SU-DHL-6 (cell line): ENCODE results near the gene ANKS6.

Experiments
- H2AFZ ChIP-seq: fragments of 200-600 bp; sonication (generic); 2 replicates; pipeline ENCODE4 v1.6.1; 2014; ENCODE audit warnings: low read depth, mild to moderate bottlenecking, moderate library complexity, mixed read lengths, antibody characterized with exemption, low read length; ENCODE audit not compliant: severe bottlenecking
- H3F3A ChIP-seq: fragments of 200-600 bp; shearing (Covaris generic); 2 replicates; pipeline ENCODE4 v1.6.0; 2016; ENCODE audit warnings: antibody characterized with exemption, mild to moderate bottlenecking; ENCODE audit not compliant: insufficient read depth
- H3K27ac ChIP-seq: fragments of 200-600 bp; sonication (generic); 2 replicates; pipeline ENCODE4 v1.5.1; 2016; ENCODE audit warnings: low read depth, mild to moderate bottlenecking, low read length, moderate library complexity, mixed read lengths
- H3K27me3 ChIP-seq: fragments of 200-600 bp; sonication (generic), shearing (Covaris generic); 2 replicates; pipeline ENCODE4 v1.6.0; 2014; ENCODE audit warnings: mild to moderate bottlenecking, low read length
- H3K36me3 ChIP-seq: fragments of 200-600 bp; sonication (generic); 2 replicates; pipeline ENCODE4 v1.6.1; 2014; ENCODE audit warnings: mild to moderate bottlenecking, low read length, mixed read lengths
- H3K4me2 ChIP-seq: fragments of 300-600, 200-600 bp; shearing (Covaris generic), sonication (generic); 2 replicates; pipeline ENCODE4 v1.6.0; 2014; ENCODE audit warnings: low read length, low read depth, mild to moderate bottlenecking; ENCODE audit not compliant: poor library complexity, severe bottlenecking
- H3K4me3 ChIP-seq: fragments of 200-600 bp; sonication (generic); 2 replicates; pipeline ENCODE4 v1.5.1; 2014; ENCODE audit warnings: antibody characterized with exemption, low read length, mild to moderate bottlenecking, mixed read lengths; ENCODE audit not compliant: insufficient read depth, poor library complexity, severe bottlenecking
- H3K79me2 ChIP-seq: fragments of 200-600 bp; sonication (generic); 2 replicates; pipeline ENCODE4 v1.6.1; 2014; ENCODE audit warnings: mild to moderate bottlenecking, low read length, moderate library complexity; ENCODE audit not compliant: insufficient read depth
- H3K9ac ChIP-seq: fragments of 200-600 bp; sonication (generic); 2 replicates; pipeline ENCODE4 v1.7.0; 2014; ENCODE audit warnings: mild to moderate bottlenecking, low read length
- H3K9me2 ChIP-seq: fragments of 200-600 bp; sonication (generic); replicated peaks from 2 replicates; pipeline ENCODE4 v1.6.1; 2014; ENCODE audit warnings: low read length; ENCODE audit not compliant: insufficient read depth
- H3K9me3 ChIP-seq: fragments of 200-600 bp; sonication (generic); 2 replicates; pipeline ENCODE4 v1.6.1; 2014; ENCODE audit warnings: low read length, mixed read lengths; ENCODE audit not compliant: insufficient read depth
- H4K20me1 ChIP-seq: fragments of 200-600 bp; sonication (generic); 2 replicates; pipeline ENCODE4 v1.6.1; 2014; ENCODE audit warnings: low read depth, mild to moderate bottlenecking, antibody characterized with exemption, low read length, moderate library complexity, mixed read lengths
- CTCF ChIP-seq: fragments of 200-600 bp; sonication (generic); IDR thresholded peaks from one replicate; pipeline ENCODE4 v1.5.1; 2017; ENCODE audit warnings: antibody characterized with exemption, mild to moderate bottlenecking, low read length, moderate library complexity; ENCODE audit not compliant: insufficient read depth, poor library complexity, severe bottlenecking
- EZH2phosphoT487 ChIP-seq: fragments of 200-600 bp; sonication (generic), shearing (Covaris generic); conservative IDR thresholded peaks from 2 replicates; pipeline ENCODE4 v1.6.1; 2018; ENCODE audit warnings: mild to moderate bottlenecking, antibody characterized with exemption, low read length, moderate library complexity, mixed read lengths

The ANKS6 gene

GRCh38 chr9:98796364-98797101 lies at the start of gene ANKS6:
ANKS6 (minus strand) TSS chr9:98796555; CDS start chr9:98796491, 64 bp downstream.
- no peaks in the 10 kb centered on the region for H3K27me3 ChIP-seq
- peak within 1 kb of the TSS; percentile 99 for H2AFZ ChIP-seq
- no peaks in the 10 kb centered on the region; the same call in 1 of the 2 replicates for H4K20me1 ChIP-seq
- H3K9me3 ChIP-seq = no peaks in the 10 kb centered on the region
- peak within 1 kb of the TSS; percentile 72 for H3K4me2 ChIP-seq
- peak within 1 kb of the TSS; percentile 66 for H3K4me3 ChIP-seq
- H3F3A ChIP-seq = no peaks in the 10 kb centered on the region
- no peaks in the 10 kb centered on the region for H3K36me3 ChIP-seq
- H3K9me2 ChIP-seq = no peaks in the 10 kb centered on the region
- no peaks in the 10 kb centered on the region for H3K79me2 ChIP-seq
- peak within 1 kb of the TSS; percentile 58 for H3K9ac ChIP-seq
- no peak within 1 kb of the TSS for H3K27ac ChIP-seq
- TF ChIP-seq EZH2phosphoT487 (no peak), CTCF (no peak)

GRCh38 chr9:98846081-98846480 lies 49.7 kb upstream of the ANKS6 start:
- Histone ChIP-seq H4K20me1 (no peaks in the 10 kb centered on the region), H3K4me3 (no peak overlapping the region), H3K9me3 (no peaks in the 10 kb centered on the region), H3K9me2 (no peaks in the 10 kb centered on the region), H3K36me3 (no peaks in the 10 kb centered on the region), H3K27ac (no peak overlapping the region), H3K9ac (no peak overlapping the region), H3K27me3 (no peaks in the 10 kb centered on the region), H3K4me2 (no peak overlapping the region), H3F3A (no peaks in the 10 kb centered on the region), H2AFZ (no peak overlapping the region), H3K79me2 (no peaks in the 10 kb centered on the region)
- no peak for TF ChIP-seq EZH2phosphoT487
- TF ChIP-seq CTCF = no peak

GRCh38 chr9:98842510-98842909 lies 46.2 kb upstream of the ANKS6 start:
- Histone ChIP-seq H3F3A (no peaks in the 10 kb centered on the region), H3K4me3 (no peak overlapping the region), H3K9me3 (no peaks in the 10 kb centered on the region), H3K27ac (no peak overlapping the region), H3K4me2 (no peak overlapping the region), H3K36me3 (no peaks in the 10 kb centered on the region), H3K9me2 (no peaks in the 10 kb centered on the region), H2AFZ (no peak overlapping the region), H3K9ac (no peak overlapping the region), H4K20me1 (no peaks in the 10 kb centered on the region), H3K27me3 (no peaks in the 10 kb centered on the region), H3K79me2 (no peaks in the 10 kb centered on the region)
- TF ChIP-seq EZH2phosphoT487 = no peak

GRCh38 chr9:98839724-98840123 lies 43.4 kb upstream of the ANKS6 start:
- Histone ChIP-seq H2AFZ (no peak overlapping the region), H3K36me3 (no peaks in the 10 kb centered on the region)
- TF ChIP-seq CTCF = no peak

More at GRCh38 chr9:98839724-98840123, 43.4 kb upstream of the ANKS6 start:
- Histone ChIP-seq H3K9ac (no peak overlapping the region), H3K79me2 (no peaks in the 10 kb centered on the region), H3K27me3 (no peaks in the 10 kb centered on the region), H4K20me1 (no peaks in the 10 kb centered on the region), H3K4me2 (no peak overlapping the region), H3K4me3 (no peak overlapping the region), H3K27ac (no peak overlapping the region), H3K9me3 (no peaks in the 10 kb centered on the region), H3F3A (no peaks in the 10 kb centered on the region), H3K9me2 (no peaks in the 10 kb centered on the region)
